NCI-H345 (cell line): ENCODE results near the gene MORN1.
A peak's percentile ranks its signal among the peaks of the same experiment; 100 is the strongest.

ENCODE experiments used
- DNase-seq: peaks from one replicate; lab custom pipeline; 2025; lab: John Stamatoyannopoulos, UW

Gene MORN1

GRCh38 chr1:2289607-2290006 is 101.7 kb downstream of the MORN1 start:
- DNase-seq = no peak

- no peak for DNase-seq
Observed at GRCh38 chr1:2288816-2289536, 102.4 kb downstream of the MORN1 start.

DNA sequence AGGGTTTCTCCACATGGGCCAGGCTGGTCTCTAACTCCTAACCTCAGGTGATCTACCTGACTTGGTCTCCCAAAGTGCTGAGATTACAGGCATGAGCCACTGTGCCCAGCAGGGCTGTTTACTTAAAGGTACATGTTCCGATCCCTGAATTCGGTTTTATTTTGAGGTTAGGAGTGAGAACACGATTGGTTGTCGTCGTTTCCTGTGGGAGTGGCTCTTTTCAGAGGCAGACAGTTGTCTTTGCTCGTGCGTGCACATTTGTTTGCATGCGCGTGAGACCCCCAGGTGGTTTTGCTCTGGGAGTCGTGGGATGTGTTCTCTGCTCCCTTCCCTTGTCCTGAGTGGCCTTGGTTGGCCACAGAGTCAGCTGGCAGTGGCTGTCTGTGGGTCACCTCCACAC is 103.0 kb downstream of the MORN1 start:
- DNase-seq = no peak

- no peak for DNase-seq
Observed at GRCh38 chr1:2287649-2288048, 103.7 kb downstream of the MORN1 start.

- no peak for DNase-seq
Observed at GRCh38 chr1:2286923-2287322, 104.4 kb downstream of the MORN1 start.

DNA sequence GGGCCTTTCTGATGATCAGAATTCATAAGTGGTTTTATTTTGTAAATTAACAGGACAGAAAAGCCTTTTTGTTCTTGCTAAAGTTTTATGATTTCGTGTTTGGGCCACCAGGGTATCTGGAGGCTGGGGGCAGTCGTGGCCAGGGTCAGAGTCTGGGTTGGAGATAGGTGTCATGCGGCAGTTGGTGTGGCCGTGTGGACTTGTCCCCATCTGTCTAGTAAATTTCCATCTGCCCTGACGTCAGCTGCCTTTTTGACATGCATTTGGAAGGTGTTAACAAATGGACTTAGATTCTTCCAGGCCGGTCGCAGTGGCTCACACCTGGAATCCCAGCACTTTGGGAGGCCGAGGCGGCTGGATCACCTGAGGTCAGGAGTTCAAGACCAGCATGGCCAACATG is 106.4 kb downstream of the MORN1 start:
- DNase-seq = no peak

DNA sequence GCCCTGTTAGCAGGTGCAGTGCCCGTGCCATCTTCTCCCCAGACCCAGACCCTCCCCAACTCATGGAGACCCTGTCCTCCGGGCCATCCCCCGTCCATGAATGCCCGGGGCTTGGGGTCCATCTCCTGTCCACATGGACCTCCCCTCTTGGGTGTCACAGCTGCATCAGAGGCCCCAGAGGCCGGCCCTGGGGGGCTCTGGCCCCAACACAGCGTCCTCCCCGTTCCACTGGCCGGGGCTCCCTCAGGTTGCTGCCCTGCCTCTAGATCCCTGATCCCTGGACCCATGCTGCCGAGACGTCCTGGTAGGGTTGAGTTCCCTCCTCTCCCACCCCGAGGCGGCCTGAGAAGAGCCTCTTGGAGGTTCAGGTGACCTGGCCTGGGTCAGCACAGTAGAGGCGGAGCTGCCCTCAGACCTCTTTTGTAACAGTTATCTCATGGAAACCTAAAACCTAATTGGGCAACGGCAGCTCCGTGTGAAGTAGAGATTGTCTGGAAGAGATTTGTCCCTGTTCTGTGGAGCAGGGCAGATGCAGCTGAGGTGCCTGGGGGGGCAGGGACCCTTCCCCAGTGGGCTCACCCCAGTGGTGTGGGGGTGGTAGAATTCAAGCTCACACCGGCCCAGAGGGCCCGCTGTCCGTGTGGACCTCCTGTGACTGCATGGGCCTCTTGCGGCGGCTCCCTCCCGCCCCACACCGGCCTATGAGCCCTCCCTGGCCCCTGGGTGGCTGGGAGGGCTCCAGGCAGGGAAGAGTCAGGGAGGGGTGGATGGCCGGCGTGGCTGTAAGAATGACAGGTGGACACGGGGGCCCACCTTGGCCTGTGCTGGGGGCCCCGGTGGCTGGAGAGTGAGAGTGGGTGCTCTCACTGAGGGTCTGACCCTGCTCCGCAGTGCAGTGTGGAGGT is 107.1 kb downstream of the MORN1 start:
- DNase-seq = no peak

- no peak for DNase-seq
Observed at GRCh38 chr1:2283371-2283990, 107.9 kb downstream of the MORN1 start.

GRCh38 chr1:2282556-2283270 is 108.6 kb downstream of the MORN1 start:
- no peak for DNase-seq

DNA sequence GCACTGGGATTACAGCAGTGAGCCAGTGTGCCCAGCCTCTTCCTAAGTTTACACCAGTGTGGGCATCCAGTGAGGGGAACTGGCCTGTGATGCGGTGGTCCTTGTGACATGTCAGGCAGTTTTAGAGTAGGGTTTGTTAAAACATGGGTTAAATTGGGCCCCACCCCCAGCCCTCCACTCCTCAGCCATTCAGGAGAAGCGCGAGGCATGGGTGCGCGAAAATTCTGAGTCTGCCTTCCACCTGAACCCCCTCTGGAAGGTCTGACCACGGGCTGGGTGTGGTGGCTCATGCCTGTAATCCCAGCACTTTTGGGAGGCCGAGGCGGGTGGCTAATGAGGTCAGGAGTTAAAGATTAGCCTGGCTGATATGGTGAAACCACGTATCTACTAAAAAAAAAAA is 111.5 kb downstream of the MORN1 start:
- DNase-seq = no peak

- no peak for DNase-seq
Observed at GRCh38 chr1:2279210-2279639, 112.1 kb downstream of the MORN1 start.

DNA sequence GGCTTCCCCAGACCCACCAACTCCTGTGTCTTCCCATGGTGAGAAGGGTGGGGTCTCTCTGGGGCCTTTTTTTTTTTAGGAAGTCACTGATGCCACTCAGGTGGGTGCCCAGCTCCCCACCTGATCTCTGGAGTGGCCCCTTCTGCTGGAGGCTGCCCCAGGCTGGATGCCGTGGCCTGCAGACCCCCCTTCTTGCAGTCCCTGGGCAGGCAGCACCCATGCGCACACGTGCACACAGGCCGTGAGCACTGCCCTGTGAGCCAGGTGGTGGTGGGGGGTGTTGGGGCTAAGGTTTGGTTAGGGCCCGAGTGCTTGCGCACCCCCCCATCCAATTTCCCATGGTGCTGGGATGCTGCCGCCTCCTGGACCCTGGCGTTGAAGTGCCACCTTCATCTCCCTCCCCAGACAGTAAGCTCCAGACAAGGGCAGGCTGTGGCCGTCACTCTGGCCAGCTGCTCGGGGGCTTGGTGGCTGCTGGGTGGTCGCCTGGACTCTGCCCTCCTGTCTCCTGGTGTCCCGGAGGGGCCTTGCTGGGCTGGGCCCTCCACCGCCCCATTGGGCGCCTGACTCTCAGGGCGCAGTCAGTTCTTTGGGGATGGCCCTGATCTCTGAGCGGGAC is 112.7 kb downstream of the MORN1 start:
- no peak for DNase-seq

DNA sequence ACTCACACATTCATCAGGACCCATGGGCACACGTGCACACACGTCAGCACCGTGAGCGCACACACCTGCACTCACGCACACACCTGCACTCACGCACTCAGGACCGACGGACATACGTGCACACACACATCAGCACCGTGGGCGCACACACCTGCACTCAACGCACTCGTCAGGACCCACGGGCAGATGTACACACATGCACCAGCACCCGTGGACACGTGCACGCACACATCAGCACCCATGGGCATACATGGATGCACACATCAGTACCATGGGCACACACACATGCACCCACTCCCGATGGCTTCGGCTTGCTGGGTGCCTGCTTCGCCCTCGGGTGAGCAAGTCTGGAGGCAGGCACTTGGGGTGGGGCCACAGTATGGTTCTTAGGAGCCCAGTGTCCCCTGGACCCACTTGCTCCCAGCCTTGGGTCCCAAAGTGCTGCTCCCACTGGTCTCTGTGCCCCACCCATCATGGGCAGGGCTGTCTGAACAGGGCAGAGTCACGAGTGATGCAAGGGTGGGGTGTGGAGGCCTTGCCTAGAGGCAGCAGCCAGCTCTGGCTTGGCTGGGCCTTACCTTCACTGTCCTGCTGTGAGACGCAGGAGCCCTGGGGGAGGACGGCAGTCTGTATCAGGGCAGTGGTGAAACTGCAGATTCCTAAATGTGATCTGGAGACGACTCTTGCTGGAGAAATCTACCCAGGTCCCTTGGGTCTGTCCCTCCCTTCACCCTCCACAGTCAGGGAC is 113.4 kb downstream of the MORN1 start:
- no peak for DNase-seq

DNA sequence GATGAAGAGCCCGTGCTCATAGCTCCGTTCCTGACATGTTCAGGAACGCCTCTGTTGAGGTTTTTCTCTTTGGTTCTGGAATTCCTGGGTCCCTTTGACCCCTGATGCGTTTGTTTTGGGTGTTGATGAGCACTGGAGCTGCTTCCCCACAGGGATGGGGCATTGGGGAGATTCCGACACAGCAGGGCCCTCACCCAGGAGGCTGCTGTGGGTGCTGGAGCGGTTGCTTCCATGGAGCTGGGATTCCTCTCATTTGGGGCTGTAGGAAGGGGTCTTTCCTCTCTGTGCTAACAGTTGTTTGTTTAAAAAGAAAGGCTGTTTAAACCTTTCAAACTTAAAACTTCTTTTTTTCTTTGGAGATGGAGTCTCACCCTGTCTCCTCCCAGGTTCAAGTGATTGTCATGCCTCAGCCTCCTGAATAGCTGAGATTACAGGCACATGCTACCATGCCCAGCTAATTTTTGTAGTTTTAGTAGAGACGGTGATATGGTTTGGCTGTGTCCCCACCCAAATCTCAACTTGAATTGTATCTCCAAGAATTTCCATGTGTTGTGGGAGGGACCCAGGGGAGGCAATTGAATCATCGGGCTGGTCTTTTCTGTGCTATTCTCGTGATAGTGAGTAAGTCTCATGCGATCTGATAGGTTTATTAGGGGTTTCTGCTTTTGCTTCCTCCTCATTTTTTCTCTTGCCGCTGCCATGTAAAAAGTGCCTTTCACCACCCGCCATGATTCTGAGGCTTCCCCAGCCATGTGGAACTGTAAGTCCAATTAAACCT is 114.4 kb downstream of the MORN1 start:
- no peak for DNase-seq

DNA sequence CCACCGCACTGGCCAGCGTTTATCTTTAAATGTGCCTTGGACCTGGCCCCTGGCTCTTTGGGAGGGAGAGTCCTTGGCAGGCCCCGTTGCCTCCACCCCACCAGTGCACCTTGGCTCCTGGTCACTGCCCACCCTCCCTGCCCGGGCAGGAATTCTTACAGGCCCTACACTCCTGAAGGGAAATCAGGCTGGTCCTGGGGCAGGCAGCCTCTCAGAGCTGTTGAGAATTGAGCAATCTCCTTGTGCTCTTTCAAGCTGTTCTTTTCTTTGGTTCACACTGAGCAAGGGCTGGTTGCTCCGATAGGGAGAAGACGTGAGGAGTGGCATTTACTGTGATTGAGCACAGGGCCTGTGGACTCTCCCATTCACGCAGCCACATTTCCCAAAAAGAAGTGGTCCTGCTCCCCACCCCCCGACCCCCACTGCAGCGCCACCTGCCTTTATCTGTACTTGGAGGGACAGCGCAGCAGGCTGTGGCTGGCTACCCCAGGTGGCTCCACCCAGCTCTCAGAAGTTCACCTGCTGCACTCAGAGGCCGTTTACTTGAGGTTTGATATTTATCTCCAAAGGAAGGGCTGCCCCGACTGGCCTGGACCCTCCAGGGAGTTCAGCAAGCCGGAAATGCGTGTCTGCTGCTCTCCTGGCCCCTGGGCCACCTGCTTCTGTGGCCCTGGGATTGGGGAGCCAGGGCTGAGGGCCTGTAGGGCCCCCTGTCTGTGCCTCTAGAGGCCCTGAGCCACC is 115.4 kb downstream of the MORN1 start:
- DNase-seq = peak; percentile 21

- no peak for DNase-seq
Observed at GRCh38 chr1:2274929-2275475, 116.4 kb downstream of the MORN1 start.

GRCh38 chr1:2274231-2274928 is 117.0 kb downstream of the MORN1 start:
- no peak for DNase-seq

- DNase-seq = no peak
Observed at GRCh38 chr1:2273401-2274090, 117.8 kb downstream of the MORN1 start.
